PFSK-1 (cell line): ENCODE measurements around the gene EXD2. TPM values are rescaled to one million over a fixed set of nuclear protein-coding genes. Genes with fewer than 3 reads are reported as not detected.

Experiments used
- FOXP2 ChIP-seq: optimal IDR thresholded peaks from 2 replicates; pipeline ENCODE3; 2011; ENCODE audit warnings: borderline replicate concordance, control low read depth, inconsistent platforms; ENCODE audit not compliant: insufficient read depth; ENCODE audit errors: extremely low read length, extremely low read depth
- POLR2AphosphoS5 ChIP-seq: IDR thresholded peaks from 2 replicates; pipeline ENCODE4 v1.6.1; 2012; ENCODE audit warnings: low read depth, mild to moderate bottlenecking, control low read depth, low read length, moderate library complexity
- SIN3A ChIP-seq: IDR thresholded peaks from 2 replicates; pipeline ENCODE4 v1.6.1; 2012; ENCODE audit warnings: mild to moderate bottlenecking, low read length, moderate library complexity, borderline replicate concordance; ENCODE audit not compliant: insufficient read depth
- TAF1 ChIP-seq: IDR thresholded peaks from 2 replicates; pipeline ENCODE4 v1.6.1; 2012; ENCODE audit warnings: low read length, control low read depth, borderline replicate concordance; ENCODE audit not compliant: insufficient read depth
- polyA plus RNA-seq: library from polyadenylated mRNA; unstranded; fragments of >200 nt; gene quantifications from one replicate; pipeline ENCODE4 v1.2.1, GENCODE V29; 2012; ENCODE audit warnings: low read depth, missing spikeins; ENCODE audit not compliant: insufficient read length
- TF ChIP-seq, protein P1 (sequence below), 2 experiments: IDR thresholded peaks; 2 replicates each; pipeline versions ENCODE4 v1.6.1 to v1.8.0; 2011 to 2012; ENCODE audit warnings: low read depth in 2 of 2, low read length in 2 of 2, control low read depth in 1 of 2, inconsistent platforms in 1 of 2, mild to moderate bottlenecking in 1 of 2, moderate library complexity in 1 of 2; ENCODE audit not compliant: insufficient read depth in 1 of 2

EXD2 gene, protein sequence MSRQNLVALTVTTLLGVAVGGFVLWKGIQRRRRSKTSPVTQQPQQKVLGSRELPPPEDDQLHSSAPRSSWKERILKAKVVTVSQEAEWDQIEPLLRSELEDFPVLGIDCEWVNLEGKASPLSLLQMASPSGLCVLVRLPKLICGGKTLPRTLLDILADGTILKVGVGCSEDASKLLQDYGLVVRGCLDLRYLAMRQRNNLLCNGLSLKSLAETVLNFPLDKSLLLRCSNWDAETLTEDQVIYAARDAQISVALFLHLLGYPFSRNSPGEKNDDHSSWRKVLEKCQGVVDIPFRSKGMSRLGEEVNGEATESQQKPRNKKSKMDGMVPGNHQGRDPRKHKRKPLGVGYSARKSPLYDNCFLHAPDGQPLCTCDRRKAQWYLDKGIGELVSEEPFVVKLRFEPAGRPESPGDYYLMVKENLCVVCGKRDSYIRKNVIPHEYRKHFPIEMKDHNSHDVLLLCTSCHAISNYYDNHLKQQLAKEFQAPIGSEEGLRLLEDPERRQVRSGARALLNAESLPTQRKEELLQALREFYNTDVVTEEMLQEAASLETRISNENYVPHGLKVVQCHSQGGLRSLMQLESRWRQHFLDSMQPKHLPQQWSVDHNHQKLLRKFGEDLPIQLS
- polyA plus RNA-seq = 7.2 TPM

DNA sequence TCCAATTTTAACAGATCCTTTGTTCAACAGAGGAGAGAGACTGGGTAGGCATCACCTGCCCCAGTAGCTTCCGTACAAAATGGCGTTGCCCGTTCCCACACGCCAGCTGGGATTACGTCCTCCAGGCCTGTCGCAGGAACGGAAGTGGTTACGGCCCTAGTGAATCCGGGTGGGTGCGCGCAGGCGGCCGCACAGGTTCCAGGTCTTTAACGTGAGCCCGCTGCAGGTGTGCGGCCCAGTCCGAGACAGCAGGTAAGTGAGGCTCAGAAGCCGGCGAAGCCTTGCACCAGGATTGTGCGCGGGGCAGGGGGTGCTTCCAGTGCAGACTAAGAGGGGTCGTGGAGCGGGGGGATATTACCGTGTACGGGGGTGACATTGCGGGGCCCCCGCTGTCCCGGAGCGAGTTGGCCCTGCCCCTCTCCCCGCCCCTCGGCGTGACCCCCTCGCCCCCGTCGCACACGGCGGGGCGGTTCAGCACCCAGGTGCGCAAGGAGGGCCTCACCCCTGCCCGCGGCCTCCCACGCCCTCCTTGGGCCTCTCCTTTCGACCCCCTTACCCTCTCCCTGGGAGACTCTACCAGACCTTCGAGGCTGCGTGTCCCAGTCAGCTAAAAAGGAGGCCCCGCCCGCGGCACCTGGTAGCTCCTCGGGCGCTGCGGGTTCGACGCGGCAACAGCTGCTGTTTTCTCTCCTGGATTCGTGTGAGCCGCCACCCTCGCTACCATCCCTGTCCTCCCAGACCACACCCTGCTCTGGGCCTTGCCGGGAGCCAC is at the start of gene EXD2:
EXD2 (plus strand) TSS at position 159 of the 772 bp plus-strand sequence. CDS start 17,973 bp downstream, outside the sequence.
- TF ChIP-seq FOXP2 = peak; percentile 54
- TF ChIP-seq POLR2AphosphoS5 = no peak

DNA sequence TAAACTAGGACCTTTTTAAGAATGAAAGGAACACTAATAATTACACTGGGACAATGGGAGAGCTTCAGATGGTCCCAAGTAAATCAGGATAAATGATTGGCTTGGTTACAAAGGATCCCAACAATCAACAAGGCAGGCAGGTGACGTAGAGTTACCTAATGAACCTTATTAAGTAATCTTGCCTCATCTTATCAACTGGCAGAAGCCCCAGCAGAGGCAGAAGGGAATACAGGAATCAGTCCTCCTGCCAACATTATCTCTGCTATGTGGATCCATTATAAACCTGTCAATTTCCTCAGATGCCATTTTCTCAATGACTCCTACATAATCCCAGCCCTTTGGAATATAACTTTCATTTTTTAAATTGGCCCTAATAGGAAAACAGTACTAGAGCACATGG is 49.7 kb upstream of the EXD2 start:
- TF ChIP-seq, protein P1, sequence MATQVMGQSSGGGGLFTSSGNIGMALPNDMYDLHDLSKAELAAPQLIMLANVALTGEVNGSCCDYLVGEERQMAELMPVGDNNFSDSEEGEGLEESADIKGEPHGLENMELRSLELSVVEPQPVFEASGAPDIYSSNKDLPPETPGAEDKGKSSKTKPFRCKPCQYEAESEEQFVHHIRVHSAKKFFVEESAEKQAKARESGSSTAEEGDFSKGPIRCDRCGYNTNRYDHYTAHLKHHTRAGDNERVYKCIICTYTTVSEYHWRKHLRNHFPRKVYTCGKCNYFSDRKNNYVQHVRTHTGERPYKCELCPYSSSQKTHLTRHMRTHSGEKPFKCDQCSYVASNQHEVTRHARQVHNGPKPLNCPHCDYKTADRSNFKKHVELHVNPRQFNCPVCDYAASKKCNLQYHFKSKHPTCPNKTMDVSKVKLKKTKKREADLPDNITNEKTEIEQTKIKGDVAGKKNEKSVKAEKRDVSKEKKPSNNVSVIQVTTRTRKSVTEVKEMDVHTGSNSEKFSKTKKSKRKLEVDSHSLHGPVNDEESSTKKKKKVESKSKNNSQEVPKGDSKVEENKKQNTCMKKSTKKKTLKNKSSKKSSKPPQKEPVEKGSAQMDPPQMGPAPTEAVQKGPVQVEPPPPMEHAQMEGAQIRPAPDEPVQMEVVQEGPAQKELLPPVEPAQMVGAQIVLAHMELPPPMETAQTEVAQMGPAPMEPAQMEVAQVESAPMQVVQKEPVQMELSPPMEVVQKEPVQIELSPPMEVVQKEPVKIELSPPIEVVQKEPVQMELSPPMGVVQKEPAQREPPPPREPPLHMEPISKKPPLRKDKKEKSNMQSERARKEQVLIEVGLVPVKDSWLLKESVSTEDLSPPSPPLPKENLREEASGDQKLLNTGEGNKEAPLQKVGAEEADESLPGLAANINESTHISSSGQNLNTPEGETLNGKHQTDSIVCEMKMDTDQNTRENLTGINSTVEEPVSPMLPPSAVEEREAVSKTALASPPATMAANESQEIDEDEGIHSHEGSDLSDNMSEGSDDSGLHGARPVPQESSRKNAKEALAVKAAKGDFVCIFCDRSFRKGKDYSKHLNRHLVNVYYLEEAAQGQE (IDR thresholded peaks at IDR 0.05; ENCODE audit: insufficient read depth in 1 of 2, low read depth in 2 of 2, low read length in 2 of 2) = no peak
- no peak for TF ChIP-seq TAF1
- no peak for TF ChIP-seq FOXP2
- TF ChIP-seq SIN3A = no peak
- no peak for TF ChIP-seq POLR2AphosphoS5

DNA sequence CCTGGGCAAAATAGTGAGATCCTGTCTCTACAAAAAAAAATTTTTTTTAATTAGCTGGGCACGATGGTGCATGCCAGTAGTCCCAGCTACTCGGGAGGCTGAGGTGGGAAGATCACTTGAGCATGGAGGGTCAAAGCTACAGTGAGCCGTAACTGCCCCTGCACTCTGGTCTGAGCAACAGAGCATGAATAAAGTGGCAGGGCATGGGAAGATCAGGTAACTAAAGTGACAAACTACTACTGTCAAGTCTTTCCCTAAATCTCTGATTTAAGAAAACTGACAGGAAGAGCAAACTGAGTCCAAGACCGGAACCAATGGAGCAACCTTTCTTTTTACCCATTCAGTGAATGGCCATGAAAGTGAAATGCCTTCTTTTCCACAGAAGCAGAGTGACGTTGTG is 49.2 kb upstream of the EXD2 start:
- TF ChIP-seq, protein P1 (IDR thresholded peaks at IDR 0.05; ENCODE audit: insufficient read depth in 1 of 2, low read depth in 2 of 2, low read length in 2 of 2) = no peak
- TF ChIP-seq TAF1 = no peak
- no peak for TF ChIP-seq FOXP2
- no peak for TF ChIP-seq SIN3A
- no peak for TF ChIP-seq POLR2AphosphoS5

DNA sequence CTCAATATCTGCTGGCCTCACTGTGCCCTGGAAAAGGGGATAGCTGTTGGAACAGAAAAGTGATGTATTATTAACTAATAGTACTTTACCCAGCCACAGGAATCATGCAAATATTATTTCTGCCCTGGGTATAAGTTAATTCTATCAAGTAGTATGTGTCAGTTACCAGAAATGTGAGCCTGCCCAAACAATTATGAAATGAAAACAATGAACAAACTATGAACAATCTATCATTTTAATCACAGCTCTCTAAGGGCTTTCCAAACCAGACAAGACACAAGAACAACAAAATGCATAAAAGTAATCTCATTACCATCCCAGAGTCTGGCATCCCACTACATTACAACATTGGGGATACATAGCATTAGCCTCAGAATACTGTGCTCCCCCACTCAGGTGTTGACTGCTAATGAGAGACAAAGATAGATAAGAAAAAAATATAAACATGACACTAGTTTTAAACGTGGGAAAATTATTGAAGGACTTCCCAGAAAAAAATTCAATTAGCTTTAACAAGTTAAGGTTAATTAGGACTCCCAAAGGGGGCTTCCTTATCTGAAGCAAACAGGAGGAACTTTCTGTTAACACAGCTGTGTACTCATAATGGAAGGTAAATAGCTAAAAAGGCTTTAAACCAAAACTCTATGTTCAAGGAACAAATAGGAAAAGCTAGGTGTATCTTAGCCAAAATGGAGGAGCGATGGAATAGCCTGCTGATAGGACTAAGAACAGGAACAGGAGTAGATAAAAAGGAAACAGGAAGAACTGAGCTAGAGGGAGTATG is 41.6 kb upstream of the EXD2 start:
- no peak for TF ChIP-seq TAF1
- TF ChIP-seq FOXP2 = no peak
- TF ChIP-seq, protein P1 (IDR thresholded peaks at IDR 0.05; ENCODE audit: insufficient read depth in 1 of 2, low read depth in 2 of 2, low read length in 2 of 2) = no peak
- no peak for TF ChIP-seq POLR2AphosphoS5
- TF ChIP-seq SIN3A = no peak
